Adrenal gland (tissue), 5 donors: ENCODE results near the gene PRPF38B.

ENCODE experiments used
- CTCF ChIP-seq, 6 experiments: fragments of 450-650 bp in 4 of 6; fragments of 200-600 bp in 2 of 6; sonication (generic) in 1 of 6; IDR thresholded peaks; 1 replicate in 5 of 6; 2 replicates in 1 of 6; pipeline versions ENCODE4 v1.5.1 to v1.8.0; 2016 to 2021; ENCODE audit warnings: antibody characterized with exemption in 6 of 6, mild to moderate bottlenecking in 2 of 6, moderate library complexity in 1 of 6
- POLR2A ChIP-seq, 2 donors: fragments of 450-650 bp; IDR thresholded peaks; one replicate each; pipeline ENCODE4 v1.6.1; 2017; ENCODE audit warnings: antibody characterized with exemption in 2 of 2, mild to moderate bottlenecking in 2 of 2, moderate library complexity in 1 of 2
- donor health status: DM: no; HTN: no; CAD: no.

DNA sequence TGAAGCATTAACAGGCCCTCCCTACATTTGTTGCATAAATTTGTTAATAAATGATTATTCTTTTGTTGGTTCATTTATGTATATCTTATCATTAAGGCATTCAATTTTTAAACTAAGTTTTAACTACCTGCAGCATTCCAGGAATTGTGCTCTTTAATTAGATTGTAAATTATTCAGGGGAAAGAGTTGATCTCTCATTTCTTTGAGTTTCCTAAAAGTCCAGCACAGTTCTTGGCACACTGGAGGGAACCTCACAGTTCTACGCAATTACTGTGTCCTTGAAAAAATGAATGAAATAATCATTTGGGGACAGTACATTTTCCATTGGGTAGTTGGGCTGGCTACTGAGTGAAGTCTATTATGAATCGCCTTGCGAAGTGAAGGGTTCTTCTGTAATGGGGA, 53.9 kb downstream of the PRPF38B start:
- TF ChIP-seq POLR2A (IDR thresholded peaks at IDR 0.05) (no peak), CTCF (IDR thresholded peaks at IDR 0.05) (no peak)
